Kidney epithelial cell (primary cell): ENCODE results near the gene RIBC2. TPM values are rescaled to one million over a fixed set of nuclear protein-coding genes. Genes with fewer than 3 reads are reported as not detected.
"Not testable (repeated sequence)": the region's sequence is repeated elsewhere in the genome, so short reads cannot be mapped to it uniquely, and the experiment has no call there.

Experiments
- DNase-seq: peaks from one replicate; pipeline ENCODE4 v3.0.0-alpha.2; 2010; ENCODE audit warnings: low read depth
- H3K27me3 ChIP-seq: 2 replicates; pipeline ENCODE4 v1.6.0; 2011; ENCODE audit warnings: low read length; ENCODE audit not compliant: control insufficient read depth, insufficient read depth
- H3K36me3 ChIP-seq: 2 replicates; pipeline ENCODE4 v1.5.1; 2011; ENCODE audit warnings: low read length; ENCODE audit not compliant: control insufficient read depth, insufficient read depth
- H3K4me3 ChIP-seq: 2 replicates; pipeline ENCODE4 v1.5.1; 2011; ENCODE audit warnings: low read depth, mild to moderate bottlenecking, control low read depth, low read length
- total RNA-seq: library from RNA; depleted of rRNA; stranded (reverse); fragments of >200 nt; gene quantifications from 2 replicates; pipeline ENCODE4 v1.2.3, GENCODE V29; 2015
- TF ChIP-seq, protein P1 (sequence below): IDR thresholded peaks from 2 replicates; pipeline ENCODE4 v1.5.1; 2011; ENCODE audit warnings: mild to moderate bottlenecking, moderate library complexity, low read length, control low read depth, inconsistent platforms; ENCODE audit not compliant: insufficient read depth, poor library complexity, severe bottlenecking

The RIBC2 gene
- total RNA-seq, 1 donor from 2014 or later, result 0.13 TPM

- TF ChIP-seq, protein P1, sequence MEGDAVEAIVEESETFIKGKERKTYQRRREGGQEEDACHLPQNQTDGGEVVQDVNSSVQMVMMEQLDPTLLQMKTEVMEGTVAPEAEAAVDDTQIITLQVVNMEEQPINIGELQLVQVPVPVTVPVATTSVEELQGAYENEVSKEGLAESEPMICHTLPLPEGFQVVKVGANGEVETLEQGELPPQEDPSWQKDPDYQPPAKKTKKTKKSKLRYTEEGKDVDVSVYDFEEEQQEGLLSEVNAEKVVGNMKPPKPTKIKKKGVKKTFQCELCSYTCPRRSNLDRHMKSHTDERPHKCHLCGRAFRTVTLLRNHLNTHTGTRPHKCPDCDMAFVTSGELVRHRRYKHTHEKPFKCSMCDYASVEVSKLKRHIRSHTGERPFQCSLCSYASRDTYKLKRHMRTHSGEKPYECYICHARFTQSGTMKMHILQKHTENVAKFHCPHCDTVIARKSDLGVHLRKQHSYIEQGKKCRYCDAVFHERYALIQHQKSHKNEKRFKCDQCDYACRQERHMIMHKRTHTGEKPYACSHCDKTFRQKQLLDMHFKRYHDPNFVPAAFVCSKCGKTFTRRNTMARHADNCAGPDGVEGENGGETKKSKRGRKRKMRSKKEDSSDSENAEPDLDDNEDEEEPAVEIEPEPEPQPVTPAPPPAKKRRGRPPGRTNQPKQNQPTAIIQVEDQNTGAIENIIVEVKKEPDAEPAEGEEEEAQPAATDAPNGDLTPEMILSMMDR, result no peak
- Histone ChIP-seq H3K36me3 (no peaks in the 10 kb centered on the region), H3K4me3 (no peak overlapping the region), H3K27me3 (peaks cover 5% of the 10 kb centered on the region)
- no peak for DNase-seq
Measured at GRCh38 chr22:45459235-45459634, 45.7 kb downstream of the RIBC2 start.

DNA sequence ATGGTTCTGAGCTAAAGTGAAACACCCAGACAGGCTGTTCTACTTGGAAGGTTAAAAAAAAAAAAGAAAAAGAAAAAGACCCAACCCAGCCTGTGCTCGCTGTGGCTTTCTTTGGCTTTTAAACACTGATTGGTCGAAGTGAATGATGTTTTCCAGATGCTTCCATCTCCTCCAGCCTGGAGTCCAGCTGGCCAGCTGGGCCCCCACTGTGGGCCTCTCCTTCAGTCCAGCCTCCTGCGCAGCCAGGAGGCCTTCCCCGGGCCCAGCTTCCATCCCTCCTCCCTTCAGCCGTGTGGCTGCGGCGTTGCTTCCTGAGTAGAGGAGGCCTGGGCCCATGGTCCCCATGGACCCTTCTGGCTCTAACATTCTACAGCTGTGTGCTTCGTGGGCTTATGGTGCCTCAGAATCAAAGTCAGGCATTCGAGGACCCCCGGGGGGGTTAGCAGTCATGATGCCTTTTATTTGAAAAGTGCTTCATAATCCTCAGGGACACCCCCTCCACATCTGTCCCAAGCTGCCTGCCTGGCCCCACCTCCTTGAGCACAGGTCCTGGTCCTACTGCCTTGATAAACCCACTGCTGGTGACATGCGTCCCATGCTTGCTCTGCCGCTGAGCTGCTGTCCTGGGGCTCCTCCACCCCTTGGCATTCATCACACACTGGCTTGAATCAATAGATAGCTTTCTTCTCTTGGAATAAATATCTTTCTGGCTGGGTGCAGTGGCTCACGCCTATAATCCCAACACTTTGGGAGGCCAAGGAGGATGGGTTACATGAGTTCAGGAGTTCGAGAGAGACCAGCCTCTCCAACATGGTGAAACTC, 47.0 kb downstream of the RIBC2 start:
- Histone ChIP-seq H3K36me3 (no peaks in the 10 kb centered on the region), H3K27me3 (no peaks in the 10 kb centered on the region), H3K4me3 (no peak overlapping the region)
- DNase-seq, result no peak
- TF ChIP-seq, protein P1, result no peak

GRCh38 chr22:45462034-45462655, 48.7 kb downstream of the RIBC2 start:
- Histone ChIP-seq H3K4me3 (no peak overlapping the region), H3K27me3 (no peaks in the 10 kb centered on the region), H3K36me3 (no peaks in the 10 kb centered on the region)
- TF ChIP-seq, protein P1, result no peak
- DNase-seq, result no peak

DNA sequence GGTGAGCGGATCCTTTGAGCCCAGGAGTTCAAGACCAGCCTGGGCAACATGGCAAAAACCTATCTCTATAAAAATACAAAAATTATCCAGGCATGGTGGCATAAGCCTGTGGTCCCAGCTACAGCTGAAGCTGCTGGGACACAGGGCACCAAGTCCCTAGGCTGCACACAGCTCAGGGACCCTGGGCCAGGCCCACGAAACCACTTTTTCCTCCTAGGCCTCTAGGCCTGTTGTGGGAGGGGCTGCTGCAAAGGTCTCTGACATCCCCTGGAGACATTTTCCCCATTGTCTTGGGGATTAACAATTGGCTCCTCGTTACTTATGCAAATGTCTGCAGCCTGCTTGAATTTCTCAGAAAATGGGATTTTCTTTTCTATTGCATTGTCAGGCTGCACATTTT, 50.2 kb downstream of the RIBC2 start:
- not testable (repeated sequence) for DNase-seq, H3K4me3 ChIP-seq, H3K36me3 ChIP-seq, H3K27me3 ChIP-seq

- TF ChIP-seq, protein P1, result no peak
- no peak for DNase-seq
- H3K27me3 ChIP-seq, result no peaks in the 10 kb centered on the region
- H3K4me3 ChIP-seq, result no peak overlapping the region
- no peaks in the 10 kb centered on the region for H3K36me3 ChIP-seq
Measured at GRCh38 chr22:45465633-45466032, 52.1 kb downstream of the RIBC2 start.

- Histone ChIP-seq H3K27me3 (no peaks in the 10 kb centered on the region), H3K4me3 (no peak overlapping the region), H3K36me3 (no peaks in the 10 kb centered on the region)
- TF ChIP-seq, protein P1, result no peak
- peak; percentile 25 for DNase-seq
Measured at GRCh38 chr22:45468872-45469271, 55.4 kb downstream of the RIBC2 start.
